K562 (cell line): ENCODE data around the gene LPCAT3. TPM values are rescaled to one million over a fixed set of nuclear protein-coding genes. Genes with fewer than 3 reads are reported as not detected.
A peak's percentile ranks its signal among the peaks of the same experiment; 100 is the strongest.

ENCODE experiments used
- ATAC-seq: fragments of 200-7000 bp; cut with Tn5 transposase; 3 replicates; pipeline ENCODE4 v1.9.1; 2020; ENCODE audit warnings: moderate library complexity
- BruUV-seq: library from RNA; stranded (reverse); fragments of 400-500 nt; replicated peaks from 2 replicates; lab custom pipeline; 2021; lab: Mats Ljungman, UMichigan
- CTCF ChIA-PET: fragments of 300-600 bp; formaldehyde crosslinking; extraction: SDS; loops from one replicate; lab custom pipeline; 2021; ENCODE audit warnings: low intra/inter-chr PET ratio; lab: Yijun Ruan, JAX
- POLR2A ChIA-PET: fragments of 300-600, 350-650 bp; sonication (Branson Sonifier 250); formaldehyde crosslinking; extraction: SDS; loops from one replicate; lab custom pipeline; 2021; ENCODE audit warnings: antibody characterized with exemption, inconsistent platforms; lab: Yijun Ruan, JAX
- DNase-seq, 4 experiments: peaks; one replicate each; pipeline versions ENCODE4 v3.0.0 to v3.0.0-alpha.2; 2011 to 2018; ENCODE audit warnings: low spot score in 3 of 4, mixed read lengths in 3 of 4; ENCODE audit errors: extremely low read depth in 1 of 4
- FAIRE-seq: peaks from 2 replicates; lab custom pipeline; 2011; peaks lifted over from hg19 to GRCh38; lab: Jason Lieb, UNC
- H2AFZ ChIP-seq: 2 replicates; pipeline ENCODE4 v1.6.0; 2011; ENCODE audit warnings: low read depth, low read length, control low read depth, inconsistent platforms
- H3K27ac ChIP-seq: fragments of 200-600 bp; 3 replicates; pipeline ENCODE4 v1.8.0; 2011; ENCODE audit warnings: low read depth, mild to moderate bottlenecking, control low read depth, inconsistent platforms, low read length, moderate library complexity, mixed read lengths; ENCODE audit errors: extremely low read depth
- H3K27me3 ChIP-seq, 2 experiments: fragments of 300-600 bp in 1 of 2; 2 replicates in 1 of 2; 3 replicates in 1 of 2; pipeline versions ENCODE4 v1.6.0 to v1.8.0; 2011; ENCODE audit warnings: inconsistent platforms in 2 of 2, low read length in 2 of 2, mild to moderate bottlenecking in 1 of 2, mixed read lengths in 1 of 2, moderate library complexity in 1 of 2; ENCODE audit not compliant: control insufficient read depth in 2 of 2, insufficient read depth in 2 of 2
- H3K36me3 ChIP-seq: fragments of 300-600 bp; 3 replicates; pipeline ENCODE4 v1.8.0; 2011; ENCODE audit warnings: mild to moderate bottlenecking, low read length, inconsistent platforms; ENCODE audit not compliant: control insufficient read depth, insufficient read depth
- H3K4me1 ChIP-seq, 2 experiments: fragments of 200-600 bp in 1 of 2; replicated peaks in 1 of 2; 2 replicates in 1 of 2; 3 replicates in 1 of 2; pipeline versions ENCODE4 v1.5.1 to v1.8.0; 2011; ENCODE audit warnings: inconsistent platforms in 2 of 2, low read length in 2 of 2, mild to moderate bottlenecking in 1 of 2, mixed read lengths in 1 of 2, moderate library complexity in 1 of 2; ENCODE audit not compliant: control insufficient read depth in 2 of 2, insufficient read depth in 2 of 2
- H3K4me2 ChIP-seq: 2 replicates; pipeline ENCODE4 v1.6.1; 2011; ENCODE audit warnings: low read length, control low read depth, inconsistent platforms, mixed read lengths; ENCODE audit not compliant: insufficient read depth
- H3K4me3 ChIP-seq: fragments of 200-600 bp; sonication (generic), shearing (Covaris generic); 2 replicates; pipeline ENCODE4 v1.5.1; 2016; ENCODE audit warnings: control low read depth, inconsistent platforms
- H3K79me2 ChIP-seq: fragments of 200-600 bp; 3 replicates; pipeline ENCODE4 v1.8.0; 2011; ENCODE audit warnings: low read length, inconsistent platforms; ENCODE audit not compliant: control insufficient read depth, insufficient read depth
- H3K9ac ChIP-seq, 2 experiments: 2 replicates each; pipeline versions ENCODE4 v1.6.0 to v1.6.1; 2011; ENCODE audit warnings: low read depth in 2 of 2, low read length in 2 of 2, control low read depth in 1 of 2, inconsistent platforms in 1 of 2, mild to moderate bottlenecking in 1 of 2, mixed read lengths in 1 of 2; ENCODE audit not compliant: insufficient read depth in 1 of 2
- H3K9me1 ChIP-seq: one replicate; pipeline ENCODE4 v1.6.0; 2011; ENCODE audit warnings: inconsistent platforms, mild to moderate bottlenecking, low read length, moderate library complexity; ENCODE audit not compliant: control insufficient read depth, insufficient read depth
- H3K9me3 ChIP-seq: replicated peaks from 2 replicates; pipeline ENCODE4 v1.5.1; 2011; ENCODE audit warnings: low read depth, low read length, inconsistent platforms; ENCODE audit not compliant: control insufficient read depth, insufficient read depth
- H4K20me1 ChIP-seq: replicated peaks from 2 replicates; pipeline ENCODE4 v1.6.1; 2011; ENCODE audit warnings: low read length, inconsistent platforms, mixed read lengths; ENCODE audit not compliant: control insufficient read depth, insufficient read depth
- BRF2 ChIP-seq: IDR thresholded peaks from 3 replicates; pipeline ENCODE4 v1.6.1; 2011; ENCODE audit warnings: borderline replicate concordance, mild to moderate bottlenecking; ENCODE audit not compliant: insufficient read length, insufficient read depth
- CLOCK ChIP-seq: fragments of 250-450 bp; sonication (Bioruptor Pico); IDR thresholded peaks from 2 replicates; pipeline ENCODE4 v1.4.0; 2020; ENCODE audit warnings: mild to moderate bottlenecking, moderate library complexity, borderline replicate concordance
- MCM2 ChIP-seq: fragments of 450-650 bp; IDR thresholded peaks from 2 replicates; pipeline ENCODE4 v1.6.1; 2017; ENCODE audit warnings: low read depth, mild to moderate bottlenecking
- MXD1 ChIP-seq: fragments of 250-450 bp; sonication (Bioruptor Pico); IDR thresholded peaks from 2 replicates; pipeline ENCODE4 v1.8.0; 2021; ENCODE audit warnings: borderline replicate concordance, mild to moderate bottlenecking, moderate library complexity; ENCODE audit not compliant: poor library complexity, severe bottlenecking
- POU5F1 ChIP-seq: fragments of 150-350 bp; IDR thresholded peaks from 2 replicates; pipeline ENCODE4 v1.6.1; 2014; ENCODE audit warnings: borderline replicate concordance, low read length, low read depth, mild to moderate bottlenecking; ENCODE audit not compliant: partially characterized antibody
- SNIP1 ChIP-seq: fragments of 450-650 bp; IDR thresholded peaks from 2 replicates; pipeline ENCODE4 v1.7.1; 2017; ENCODE audit warnings: low read depth, mild to moderate bottlenecking
- SP2 ChIP-seq: IDR thresholded peaks from 2 replicates; pipeline ENCODE4 v1.6.1; 2011; ENCODE audit warnings: mild to moderate bottlenecking, low read depth, low read length, moderate library complexity; ENCODE audit not compliant: poor library complexity, severe bottlenecking; ENCODE audit errors: extremely low read depth
- THAP7 ChIP-seq: fragments of 250-450 bp; sonication (Bioruptor Pico); IDR thresholded peaks from 2 replicates; pipeline ENCODE4 v1.5.0; 2021
- ZNF121 ChIP-seq: sonication (generic); formaldehyde crosslinking; conservative IDR thresholded peaks from 2 replicates; pipeline ENCODE4 v1.8.0; 2022; ENCODE audit warnings: missing genetic modification reagents
- ZNF282 ChIP-seq: sonication (generic); formaldehyde crosslinking; IDR thresholded peaks from 2 replicates; pipeline ENCODE4 v1.8.1; 2023; ENCODE audit warnings: missing genetic modification reagents
- ZNF707 ChIP-seq: fragments of 250-450 bp; sonication (Bioruptor Pico); conservative IDR thresholded peaks from 2 replicates; pipeline ENCODE4 v1.8.0; 2022; ENCODE audit warnings: inconsistent platforms, mild to moderate bottlenecking, moderate library complexity
- ZNF717 ChIP-seq: fragments of 250-450 bp; sonication (Bioruptor Pico); IDR thresholded peaks from 2 replicates; pipeline ENCODE4 v1.5.0; 2021
- ZNF740 ChIP-seq, 3 experiments: fragments of 200-800 bp in 1 of 3; sonication (Bioruptor generic) in 1 of 3; sonication (generic) in 1 of 3; formaldehyde crosslinking in 1 of 3; IDR thresholded peaks; 2 replicates each; pipeline versions ENCODE4 v1.6.1 to v1.8.0; 2016 to 2022; ENCODE audit warnings: mild to moderate bottlenecking in 2 of 3, missing compliant biosample characterization in 2 of 3, missing genetic modification characterization in 2 of 3, missing genetic modification reagents in 1 of 3
- WGBS: fragments of 100-300 bp; shearing (Covaris generic); methylation state at CpG from one replicate; pipeline ENCODE4 v1.1.6; 2016; ENCODE audit warnings: low coverage, mixed read lengths; ENCODE audit not compliant: insufficient coverage; ENCODE audit errors: missing lambda C conversion rate; 5-methylcytosine and 5-hydroxymethylcytosine counted together
- in situ Hi-C: fragments of 300-500 bp; cut with MboI; formaldehyde crosslinking; loops from 4 replicates; pipeline ENCODE4 v1.15.0; 2018; ENCODE audit warnings: inconsistent platforms, mixed read lengths
- intact Hi-C: fragments of 100-400 bp; cut with micrococcal nuclease; formaldehyde crosslinking; loops from 2 replicates; pipeline ENCODE4 v1.14.2; 2022
- polyA plus RNA-seq, 8 experiments: library from polyadenylated mRNA; depleted of rRNA in 4 of 8; stranded (reverse) in 5 of 8; unstranded in 3 of 8; fragments of >200 nt; fragmentation: Nextera tagmentation in 2 of 8; fragmentation: Illumina TruSeq in 1 of 8; extraction: Ambion mirVana in 2 of 8; extraction: Trizol in 1 of 8; gene quantifications; 2 replicates each; pipeline versions ENCODE4 v1.2.1 to v1.2.3, GENCODE V29; 2011 to 2014; ENCODE audit warnings: inconsistent platforms in 1 of 8, missing spikeins in 1 of 8
- total RNA-seq, 7 experiments: library from RNA; depleted of rRNA in 6 of 7; stranded (reverse); fragments of >200 nt in 6 of 7; fragmentation: Illumina TruSeq in 2 of 7; extraction: Trizol in 2 of 7; gene quantifications; 2 replicates each; pipeline versions ENCODE4 v1.2.1 to v1.2.3, GENCODE V29; 2011 to 2021; ENCODE audit warnings: low replicate concordance in 1 of 7

LPCAT3 gene
- total and polyA plus RNA-seq, 9 of the 15 experiments (the other 6 are each of a cell fraction or from before 2014, with no cell fraction given), result 4.9 to 52.5 (median 25.3) TPM

GRCh38 chr12:6959058-6959804 lies 59.0 kb downstream of the LPCAT3 start (continued):
- no peak for TF ChIP-seq ZNF740 (CRISPR knock-in tag; IDR thresholded peaks at IDR 0.05)
- TF ChIP-seq ZNF740 (tag; IDR thresholded peaks at IDR 0.05), result no peak
- TF ChIP-seq ZNF282 (CRISPR knock-in tag), result no peak
- no peak for TF ChIP-seq POU5F1

GRCh38 chr12:6958609-6959057 lies 59.6 kb downstream of the LPCAT3 start:
- H3K27ac ChIP-seq, result no peak overlapping the region
- ChIA-PET CTCF (no interaction called here), POLR2A (interaction anchor here (8.0 kb wide), 1 partner anchor 13 kb away, joined by 98 read pairs; the partner anchor contains the start of genes C12orf57 and RNU7-1)
- no peak overlapping the region for H3K4me2 ChIP-seq
- no peaks in the 10 kb centered on the region for H3K9me1 ChIP-seq
- WGBS, result 90% methylated on average over 6 of the region's 10 CpGs
- no peaks in the 10 kb centered on the region for H4K20me1 ChIP-seq
- peaks cover 10% of the 10 kb centered on the region; the same call in 2 of the 3 replicates for H3K79me2 ChIP-seq
- no peaks in the 10 kb centered on the region for H3K27me3 ChIP-seq
- peaks cover 28 to 70% of the 10 kb centered on the region in 2 experiments for H3K4me1 ChIP-seq
- FAIRE-seq (no peak), DNase-seq (no peak), ATAC-seq (no peak)
- no TSS peak for BruUV-seq
- H3K9me3 ChIP-seq, result no peaks in the 10 kb centered on the region
- intact Hi-C loops, result no loop called here
- no peak overlapping the region for H3K4me3 ChIP-seq
- no peak overlapping the region for H2AFZ ChIP-seq
- peak overlapping the region in 1 of 2 experiments; percentile 61; a peak in 1 of 4 replicates for H3K9ac ChIP-seq
- in situ Hi-C loops, result no loop called here
- no peaks in the 10 kb centered on the region for H3K36me3 ChIP-seq
- TF ChIP-seq CLOCK (CRISPR knock-in tag) (no peak), MCM2 (no peak), MXD1 (no peak), ZNF707 (CRISPR knock-in tag) (no peak), ZNF717 (CRISPR knock-in tag) (no peak), BRF2 (no peak), SP2 (no peak), ZNF121 (no peak), SNIP1 (no peak), THAP7 (no peak)
